Endodermal cell (in vitro differentiated cells): ENCODE results near the gene KRTAP9-1. TPM values are rescaled to one million over a fixed set of nuclear protein-coding genes. Genes with fewer than 3 reads are reported as not detected.

Source experiments
- DNase-seq: peaks from one replicate; pipeline ENCODE4 v3.0.0-alpha.2; 2017
- H3K27ac ChIP-seq: 2 replicates; pipeline ENCODE4 v1.5.1; 2013; ENCODE audit warnings: mild to moderate bottlenecking, low read depth, low read length, moderate library complexity
- H3K27me3 ChIP-seq: 2 replicates; pipeline ENCODE4 v1.6.1; 2013; ENCODE audit warnings: mild to moderate bottlenecking, low read length, moderate library complexity; ENCODE audit not compliant: insufficient read depth, control insufficient read depth, poor library complexity, severe bottlenecking
- H3K36me3 ChIP-seq: 2 replicates; pipeline ENCODE4 v1.7.0; 2013; ENCODE audit warnings: mild to moderate bottlenecking, low read length, moderate library complexity; ENCODE audit not compliant: control insufficient read depth, insufficient read depth
- H3K4me1 ChIP-seq: one replicate; pipeline ENCODE4 v1.7.0; 2013; ENCODE audit warnings: low read length; ENCODE audit not compliant: control insufficient read depth, insufficient read depth
- H3K4me3 ChIP-seq: 2 replicates; pipeline ENCODE4 v1.5.1; 2013; ENCODE audit warnings: mild to moderate bottlenecking, low read length, moderate library complexity
- H3K9ac ChIP-seq: 2 replicates; pipeline ENCODE4 v1.6.1; 2013; ENCODE audit warnings: mild to moderate bottlenecking, low read length, moderate library complexity; ENCODE audit not compliant: poor library complexity, severe bottlenecking; ENCODE audit errors: extremely low read depth
- H3K9me3 ChIP-seq: 2 replicates; pipeline ENCODE4 v1.6.1; 2013; ENCODE audit warnings: mild to moderate bottlenecking, low read length, moderate library complexity; ENCODE audit not compliant: control insufficient read depth
- H3K27ac Mint-ChIP-seq: 2 replicates; pipeline ENCODE4 v1.8.0; 2020; ENCODE audit warnings: mixed read lengths
- H3K27me3 Mint-ChIP-seq: 2 replicates; pipeline ENCODE4 v1.8.0; 2021; ENCODE audit warnings: mild to moderate bottlenecking, mixed read lengths; ENCODE audit not compliant: insufficient read depth
- H3K36me3 Mint-ChIP-seq: 2 replicates; pipeline ENCODE4 v1.8.0; 2020; ENCODE audit warnings: low read depth, mixed read lengths
- H3K4me1 Mint-ChIP-seq: 2 replicates; pipeline ENCODE4 v1.8.0; 2020; ENCODE audit warnings: mixed read lengths
- H3K4me3 Mint-ChIP-seq: 2 replicates; pipeline ENCODE4 v1.8.0; 2020; ENCODE audit warnings: mild to moderate bottlenecking, moderate library complexity, mixed read lengths
- H3K9me3 Mint-ChIP-seq: 2 replicates; pipeline ENCODE4 v1.8.0; 2020; ENCODE audit warnings: mild to moderate bottlenecking, mixed read lengths
- WGBS, 2 experiments: methylation state at CpG; one replicate each; pipeline versions ENCODE4 v1.1.5 to v1.1.7; 2013; ENCODE audit warnings: missing lambda C conversion rate in 2 of 2, mixed read lengths in 1 of 2; ENCODE audit not compliant: insufficient coverage in 1 of 2, insufficient read length in 1 of 2; 5-methylcytosine and 5-hydroxymethylcytosine counted together
- total RNA-seq, 2 donors: library from RNA; stranded (reverse); fragmentation: NEBNext Ultra II Directional in 1 of 2; extraction: Animal tissue kit (Norgen Biotek cat#: 25700) in 1 of 2; gene quantifications; 2 replicates in 1 of 2; 3 replicates in 1 of 2; pipeline ENCODE4 v1.2.1, GENCODE V29; 2021
- TF ChIP-seq, protein P1 (sequence below): fragments of 200-600 bp; sonication (generic); conservative IDR thresholded peaks from 2 replicates; pipeline ENCODE4 v1.5.0; 2021; ENCODE audit warnings: antibody characterized with exemption, mild to moderate bottlenecking

KRTAP9-1 gene
- total RNA-seq, 2 donors from 2014 or later, result not detected

DNA sequence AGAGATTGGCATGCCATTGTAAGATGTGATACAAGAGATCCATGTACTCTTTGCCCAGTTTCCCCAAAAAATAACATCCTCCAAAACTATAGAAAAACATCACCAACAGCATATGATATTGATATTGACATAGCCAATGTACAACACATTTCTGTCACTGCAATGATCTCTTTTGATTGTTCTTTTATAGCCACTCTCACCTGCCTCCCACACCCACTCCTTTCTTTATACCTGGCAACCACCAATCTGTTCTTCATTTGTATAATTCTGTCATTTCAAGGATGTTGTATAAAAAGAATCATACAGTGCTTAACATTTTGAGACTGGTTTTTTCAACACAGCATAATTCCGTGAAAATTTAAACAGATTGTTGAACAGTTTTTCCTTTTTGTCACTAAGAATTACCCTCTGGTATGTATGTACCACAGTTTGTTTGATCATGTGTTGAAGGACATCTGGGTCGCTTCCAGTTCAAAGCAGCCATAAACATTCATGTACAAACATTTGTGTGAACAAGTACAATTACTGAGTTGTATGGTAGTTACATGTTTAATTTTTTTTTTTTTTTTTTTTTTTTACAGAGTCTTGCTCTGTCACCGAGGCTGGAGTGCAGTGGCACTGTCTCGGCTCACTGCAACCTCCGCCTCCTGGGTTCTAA is 9.9 kb downstream of the KRTAP9-1 start:
- Mint-ChIP-seq H3K36me3 (no peaks in the 10 kb centered on the region), H3K4me1 (no peaks in the 10 kb centered on the region), H3K9me3 (peaks cover 11% of the 10 kb centered on the region), H3K4me3 (no peak overlapping the region), H3K27ac (no peak overlapping the region), H3K27me3 (peaks cover 7% of the 10 kb centered on the region)
- no peak overlapping the region for H3K4me3 ChIP-seq
- WGBS, 2 experiments, result 74 to 94% methylated on average over 3 to 5 of the region's 5 CpGs
- no peaks in the 10 kb centered on the region for H3K4me1 ChIP-seq
- no peaks in the 10 kb centered on the region for H3K27me3 ChIP-seq
- no peaks in the 10 kb centered on the region for H3K36me3 ChIP-seq
- H3K9ac ChIP-seq, result no peak overlapping the region
- TF ChIP-seq, protein P1, sequence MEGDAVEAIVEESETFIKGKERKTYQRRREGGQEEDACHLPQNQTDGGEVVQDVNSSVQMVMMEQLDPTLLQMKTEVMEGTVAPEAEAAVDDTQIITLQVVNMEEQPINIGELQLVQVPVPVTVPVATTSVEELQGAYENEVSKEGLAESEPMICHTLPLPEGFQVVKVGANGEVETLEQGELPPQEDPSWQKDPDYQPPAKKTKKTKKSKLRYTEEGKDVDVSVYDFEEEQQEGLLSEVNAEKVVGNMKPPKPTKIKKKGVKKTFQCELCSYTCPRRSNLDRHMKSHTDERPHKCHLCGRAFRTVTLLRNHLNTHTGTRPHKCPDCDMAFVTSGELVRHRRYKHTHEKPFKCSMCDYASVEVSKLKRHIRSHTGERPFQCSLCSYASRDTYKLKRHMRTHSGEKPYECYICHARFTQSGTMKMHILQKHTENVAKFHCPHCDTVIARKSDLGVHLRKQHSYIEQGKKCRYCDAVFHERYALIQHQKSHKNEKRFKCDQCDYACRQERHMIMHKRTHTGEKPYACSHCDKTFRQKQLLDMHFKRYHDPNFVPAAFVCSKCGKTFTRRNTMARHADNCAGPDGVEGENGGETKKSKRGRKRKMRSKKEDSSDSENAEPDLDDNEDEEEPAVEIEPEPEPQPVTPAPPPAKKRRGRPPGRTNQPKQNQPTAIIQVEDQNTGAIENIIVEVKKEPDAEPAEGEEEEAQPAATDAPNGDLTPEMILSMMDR, result no peak
- no peaks in the 10 kb centered on the region for H3K9me3 ChIP-seq
- DNase-seq, result no peak
- no peak overlapping the region for H3K27ac ChIP-seq

DNA sequence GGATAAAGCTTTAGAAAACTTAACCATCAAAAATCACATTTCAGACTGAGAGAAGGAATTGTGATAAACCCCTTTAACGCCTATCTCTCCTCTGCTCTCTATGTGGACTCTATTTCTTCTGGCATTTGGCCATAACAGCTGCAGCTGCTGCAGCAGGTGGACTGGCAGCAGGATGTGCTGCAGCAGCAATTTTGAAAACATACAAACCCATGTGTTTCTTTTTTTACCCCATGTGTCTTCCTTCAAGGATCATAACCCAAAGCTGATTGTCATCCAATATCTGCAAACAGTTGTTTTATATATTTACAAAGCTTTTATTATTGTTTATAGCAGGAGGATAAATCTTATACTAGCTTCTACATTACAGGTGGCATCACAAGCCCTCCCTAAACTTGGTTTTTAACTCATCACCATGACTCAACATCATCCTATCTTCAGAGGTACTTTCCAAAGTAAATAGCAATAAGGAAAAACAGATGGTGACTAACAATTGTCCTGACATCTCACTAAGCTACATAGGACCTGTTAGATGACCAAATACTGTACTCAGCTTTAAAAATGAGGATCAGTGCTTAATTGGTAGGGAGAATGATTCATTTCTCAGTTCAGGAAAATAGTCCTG is 22.3 kb downstream of the KRTAP9-1 start:
- no peaks in the 10 kb centered on the region for H3K9me3 ChIP-seq
- Mint-ChIP-seq H3K27me3 (peaks cover 5% of the 10 kb centered on the region), H3K36me3 (no peaks in the 10 kb centered on the region), H3K4me1 (no peaks in the 10 kb centered on the region), H3K27ac (no peak overlapping the region), H3K4me3 (no peak overlapping the region), H3K9me3 (peaks cover 15% of the 10 kb centered on the region)
- H3K27me3 ChIP-seq, result no peaks in the 10 kb centered on the region
- 70 to 83% methylated on average over 1 of the region's 1 CpG for WGBS, 2 experiments
- no peak overlapping the region for H3K27ac ChIP-seq
- H3K4me1 ChIP-seq, result no peaks in the 10 kb centered on the region
- DNase-seq, result no peak
- H3K36me3 ChIP-seq, result no peaks in the 10 kb centered on the region
- no peak overlapping the region for H3K9ac ChIP-seq
- H3K4me3 ChIP-seq, result no peak overlapping the region
- TF ChIP-seq, protein P1, result no peak

DNA sequence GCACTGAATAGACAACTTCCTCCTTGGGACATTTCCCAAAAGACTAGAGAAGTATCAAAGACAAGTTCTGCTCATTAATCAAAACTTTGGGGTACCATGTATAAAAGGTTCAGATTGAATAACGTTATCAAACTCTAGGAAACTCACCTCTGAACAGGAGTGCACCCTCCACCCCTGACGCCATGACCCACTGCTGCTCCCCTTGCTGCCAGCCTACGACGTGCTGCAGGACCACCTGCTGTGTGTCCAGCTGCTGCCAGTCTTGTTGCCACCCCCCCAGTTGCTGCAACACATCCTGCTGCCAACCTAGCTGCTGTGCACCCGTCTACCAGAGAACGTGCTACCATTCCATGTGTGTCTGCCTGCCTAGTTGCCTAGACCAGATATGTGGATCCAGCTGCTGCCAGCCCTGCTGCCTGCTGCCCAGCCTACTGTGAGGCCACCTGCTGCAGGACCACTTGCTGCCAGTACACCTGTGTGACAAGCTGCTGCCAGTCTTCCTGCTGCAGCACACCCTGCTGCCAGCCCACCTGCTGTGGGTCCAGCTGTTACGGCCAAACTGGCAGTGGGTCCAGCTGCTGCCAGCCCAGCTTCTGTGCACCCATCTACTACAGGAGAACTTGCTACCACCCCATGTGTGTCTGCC is 23.0 kb downstream of the KRTAP9-1 start:
- Histone ChIP-seq H3K36me3 (no peaks in the 10 kb centered on the region), H3K9ac (no peak overlapping the region), H3K9me3 (no peaks in the 10 kb centered on the region), H3K27me3 (no peaks in the 10 kb centered on the region), H3K27ac (no peak overlapping the region), H3K4me1 (no peaks in the 10 kb centered on the region), H3K4me3 (no peak overlapping the region)
- Mint-ChIP-seq H3K27me3 (peaks cover 5% of the 10 kb centered on the region), H3K4me1 (no peaks in the 10 kb centered on the region), H3K36me3 (no peaks in the 10 kb centered on the region), H3K27ac (no peak overlapping the region), H3K9me3 (peaks cover 10% of the 10 kb centered on the region), H3K4me3 (no peak overlapping the region)
- WGBS, 2 experiments, result 82 to 86% methylated on average over 5 to 7 of the region's 7 CpGs
- DNase-seq, result no peak
- TF ChIP-seq, protein P1, result no peak
